Glomerular visceral epithelial cell (primary cell): Measurements from ENCODE around the gene CAND2.

ENCODE experiments used
- DNase-seq: peaks from one replicate; pipeline ENCODE4 v3.0.0-alpha.2; 2016; ENCODE audit errors: extremely low spot score

Gene CAND2

DNA sequence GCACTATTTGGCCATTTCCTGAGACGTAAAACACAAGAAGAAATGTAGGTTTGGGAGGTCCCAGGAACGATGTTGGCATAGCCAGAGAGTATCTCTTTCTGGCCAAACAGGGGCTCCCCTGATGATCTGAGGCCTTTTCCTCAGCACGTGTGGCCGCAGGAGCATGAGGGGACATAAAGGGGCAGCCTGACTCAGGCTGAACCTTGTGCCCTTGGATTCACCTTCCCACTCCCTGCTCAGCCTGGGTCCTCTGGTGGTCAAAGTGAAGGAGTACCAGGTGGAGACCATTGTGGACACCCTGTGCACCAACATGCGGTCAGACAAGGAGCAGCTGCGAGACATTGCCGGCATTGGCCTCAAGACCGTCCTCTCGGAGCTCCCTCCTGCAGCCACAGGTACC lies 10.6 kb downstream of the CAND2 start:
- DNase-seq: no peak

GRCh38 chr3:12807601-12808359 lies 11.3 kb downstream of the CAND2 start:
- no peak for DNase-seq

DNA sequence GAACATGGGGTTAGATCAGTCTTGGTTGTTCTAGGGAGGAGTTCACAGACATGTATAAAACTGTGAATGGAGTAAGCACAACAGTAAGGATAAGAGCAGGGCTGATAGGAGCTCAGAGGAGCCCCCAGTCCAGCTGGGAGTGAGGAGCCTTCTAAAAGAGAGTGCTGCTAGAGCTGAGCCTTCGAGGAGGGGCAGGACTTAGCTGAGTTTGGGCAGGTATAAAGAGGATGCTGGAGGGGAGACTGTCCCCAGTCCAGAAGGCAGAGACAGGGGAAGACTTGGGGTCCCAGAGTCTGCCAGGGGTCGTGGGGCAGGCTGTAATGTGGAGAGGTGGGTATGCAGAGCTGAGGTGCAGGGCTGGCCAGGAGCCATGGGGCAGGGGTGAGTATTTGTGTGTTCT lies 12.1 kb downstream of the CAND2 start:
- no peak for DNase-seq

DNA sequence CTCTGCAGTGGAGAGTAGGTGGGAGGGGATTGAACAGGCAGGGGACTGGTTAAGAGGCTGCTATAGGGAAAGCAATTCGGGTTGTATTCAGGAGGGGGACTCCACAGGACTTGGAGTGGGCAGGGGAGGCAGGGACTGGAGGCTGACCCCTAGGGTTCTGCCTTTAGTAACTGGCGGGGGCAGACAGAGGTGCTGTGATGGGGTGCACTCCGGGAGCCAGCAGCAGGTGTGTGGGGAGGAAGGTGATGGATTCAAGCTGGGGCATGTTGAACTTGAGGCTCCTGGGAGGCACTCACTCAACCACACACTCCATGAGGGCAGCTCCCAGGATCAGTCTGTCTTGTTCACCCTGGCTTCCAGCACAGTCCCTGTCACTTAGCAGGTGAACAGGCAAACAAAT lies 12.5 kb downstream of the CAND2 start:
- DNase-seq: no peak

DNA sequence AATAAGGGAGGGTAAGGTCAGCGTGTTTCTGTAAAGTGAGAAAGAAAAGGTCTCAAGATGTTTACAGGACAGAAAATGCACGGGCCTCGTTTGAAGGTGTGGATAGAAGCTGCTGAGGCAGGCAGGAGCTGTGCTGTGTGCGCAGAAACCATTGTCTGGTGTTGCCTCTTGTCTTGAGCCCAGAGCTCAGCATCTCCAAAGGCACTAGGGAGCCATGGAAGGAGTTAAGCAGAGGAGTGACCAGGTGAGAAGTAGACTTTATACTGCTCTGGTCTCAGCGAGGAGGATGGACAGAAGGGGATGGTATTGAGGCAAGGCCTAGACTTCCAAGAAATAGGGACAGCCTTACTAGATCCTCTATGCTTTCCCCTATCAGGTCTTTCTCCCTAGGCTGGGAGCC lies 13.0 kb downstream of the CAND2 start:
- DNase-seq: no peak

GRCh38 chr3:12810013-12810780 lies 13.7 kb downstream of the CAND2 start:
- peak; percentile 90 for DNase-seq

DNA sequence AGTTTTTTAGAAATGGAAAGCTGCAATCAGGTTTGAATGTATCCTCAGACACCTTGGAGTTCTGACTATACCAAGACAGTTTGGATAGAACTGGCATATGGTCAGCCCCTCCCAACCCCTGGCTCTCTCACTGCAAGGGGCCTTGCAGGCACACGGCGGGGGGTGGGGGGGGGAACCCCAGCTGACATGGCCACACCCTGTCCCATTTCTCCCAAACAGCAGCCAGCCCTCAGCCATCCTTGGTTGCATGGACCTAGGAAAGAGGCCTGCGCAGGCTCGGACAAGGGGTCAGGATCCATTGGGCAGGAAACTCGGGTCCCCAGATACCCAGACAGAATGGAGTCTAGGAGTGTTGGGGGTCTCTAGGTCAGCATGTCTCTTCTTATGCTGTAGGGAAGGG lies 14.5 kb downstream of the CAND2 start:
- DNase-seq: no peak

- DNase-seq: no peak
Observed at GRCh38 chr3:12812812-12813211, 16.3 kb downstream of the CAND2 start.

DNA sequence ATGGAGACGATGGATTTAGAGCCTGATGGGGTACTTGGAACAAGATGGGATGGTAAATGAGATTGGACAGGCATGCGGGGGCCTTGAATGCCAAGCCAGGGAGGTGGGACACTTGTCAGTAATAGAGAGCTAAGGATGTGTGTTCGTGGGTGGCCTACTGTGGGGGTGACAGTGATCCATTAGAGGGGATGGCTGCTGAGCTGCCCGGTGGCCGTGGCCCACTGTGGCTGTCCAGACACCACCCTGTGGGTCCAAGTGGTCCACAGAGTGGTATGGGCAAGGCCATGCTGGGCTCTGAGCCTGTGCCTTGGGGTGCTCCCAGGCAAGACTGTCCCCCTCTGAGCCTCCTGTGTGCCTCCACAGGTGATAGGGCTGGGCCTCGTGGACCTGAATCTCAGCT lies 17.5 kb downstream of the CAND2 start:
- no peak for DNase-seq

- no peak for DNase-seq
Observed at GRCh38 chr3:12815078-12815477, 18.6 kb downstream of the CAND2 start.

GRCh38 chr3:12815719-12816118 lies 19.2 kb downstream of the CAND2 start:
- DNase-seq: no peak

DNA sequence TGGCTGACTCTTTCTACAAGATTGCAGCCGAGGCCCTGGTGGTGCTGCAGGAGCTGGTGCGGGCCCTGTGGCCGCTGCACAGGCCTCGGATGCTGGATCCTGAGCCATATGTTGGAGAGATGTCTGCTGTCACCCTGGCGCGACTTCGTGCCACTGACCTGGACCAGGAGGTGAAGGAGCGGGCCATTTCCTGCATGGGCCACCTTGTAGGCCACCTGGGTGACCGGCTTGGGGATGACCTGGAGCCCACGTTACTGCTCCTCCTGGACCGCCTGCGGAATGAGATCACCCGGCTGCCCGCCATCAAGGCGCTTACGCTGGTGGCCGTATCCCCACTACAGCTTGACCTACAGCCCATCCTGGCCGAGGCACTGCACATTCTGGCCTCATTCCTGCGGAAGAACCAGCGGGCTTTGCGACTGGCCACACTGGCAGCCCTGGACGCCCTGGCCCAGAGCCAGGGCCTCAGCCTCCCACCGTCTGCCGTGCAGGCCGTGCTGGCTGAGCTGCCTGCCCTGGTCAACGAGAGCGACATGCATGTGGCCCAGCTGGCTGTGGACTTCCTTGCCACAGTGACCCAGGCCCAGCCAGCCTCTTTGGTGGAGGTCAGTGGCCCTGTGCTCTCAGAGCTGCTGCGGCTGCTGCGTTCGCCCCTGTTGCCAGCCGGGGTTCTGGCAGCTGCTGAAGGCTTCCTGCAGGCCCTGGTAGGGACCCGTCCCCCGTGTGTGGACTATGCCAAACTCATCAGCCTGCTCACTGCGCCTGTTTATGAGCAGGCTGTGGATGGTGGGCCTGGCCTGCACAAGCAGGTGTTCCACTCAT lies 20.3 kb downstream of the CAND2 start:
- DNase-seq: no peak

DNA sequence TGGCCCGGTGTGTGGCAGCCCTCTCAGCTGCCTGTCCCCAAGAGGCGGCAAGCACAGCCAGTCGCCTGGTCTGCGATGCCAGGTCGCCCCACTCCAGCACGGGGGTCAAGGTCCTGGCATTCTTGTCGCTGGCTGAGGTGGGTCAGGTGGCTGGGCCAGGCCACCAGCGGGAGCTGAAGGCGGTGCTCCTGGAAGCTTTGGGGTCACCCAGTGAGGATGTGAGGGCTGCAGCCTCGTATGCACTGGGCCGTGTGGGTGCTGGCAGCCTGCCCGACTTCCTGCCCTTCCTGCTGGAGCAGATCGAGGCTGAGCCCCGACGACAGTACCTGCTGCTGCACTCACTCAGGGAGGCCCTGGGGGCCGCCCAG lies 20.8 kb downstream of the CAND2 start:
- DNase-seq: no peak

DNA sequence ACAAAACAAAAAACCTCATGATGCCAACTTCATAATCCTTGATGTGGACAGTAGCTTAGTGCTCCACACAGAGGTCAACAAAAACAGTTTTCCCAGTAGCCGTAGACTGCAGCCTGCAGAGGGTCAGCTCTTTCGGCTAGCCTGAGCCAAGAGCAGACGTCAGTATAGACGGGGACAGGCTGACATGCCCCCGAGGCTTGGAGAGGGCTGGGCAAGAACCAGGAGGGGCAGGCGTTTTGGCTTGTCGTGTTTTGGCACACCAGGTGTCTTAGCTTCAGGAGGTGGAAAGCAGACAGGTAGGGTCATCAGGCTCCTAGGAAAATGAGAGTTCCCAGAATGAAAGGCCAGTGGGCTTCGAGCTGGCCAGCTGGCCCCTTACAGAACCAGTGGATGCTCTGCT lies 21.8 kb downstream of the CAND2 start:
- no peak for DNase-seq

DNA sequence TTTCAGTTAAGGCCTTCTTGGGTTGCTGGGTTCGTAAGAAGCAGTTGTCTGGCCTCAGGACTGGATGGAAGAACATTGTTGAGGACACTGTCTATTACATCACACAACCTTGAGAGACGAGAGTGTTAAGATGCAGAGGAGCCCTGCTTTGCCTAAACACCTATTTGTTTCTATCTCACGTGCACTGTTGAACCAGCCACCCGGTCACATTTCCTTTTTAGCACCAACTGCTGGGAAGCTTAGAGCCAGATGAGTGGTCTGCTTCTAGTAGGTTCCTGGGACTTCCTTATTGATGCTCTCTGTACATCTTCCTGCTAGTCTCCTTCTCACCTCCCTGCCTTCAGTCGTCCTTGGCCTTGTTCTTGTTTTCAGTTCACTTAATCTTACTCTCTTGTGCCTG lies 22.3 kb downstream of the CAND2 start:
- DNase-seq: no peak

- DNase-seq: no peak
Observed at GRCh38 chr3:12822725-12823373, 26.4 kb downstream of the CAND2 start.

DNA sequence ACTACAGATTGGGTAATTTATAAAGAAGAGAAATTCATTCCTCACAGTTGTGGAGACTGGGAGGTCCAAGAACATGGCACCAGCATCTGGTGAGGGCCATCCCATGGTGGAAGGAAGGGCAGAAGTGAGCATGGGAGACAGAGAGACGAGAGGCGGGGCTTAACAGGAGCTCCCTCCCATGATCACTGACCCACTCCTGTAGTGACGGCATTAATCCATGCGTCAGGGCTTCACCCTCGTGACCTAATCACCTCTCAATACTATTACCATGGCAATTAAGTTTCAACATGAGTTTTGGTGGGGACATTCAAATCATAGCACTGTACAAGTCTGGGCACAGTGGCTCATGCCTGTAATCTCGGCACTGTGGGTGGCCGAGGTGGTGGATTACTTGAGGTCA lies 27.8 kb downstream of the CAND2 start:
- no peak for DNase-seq

DNA sequence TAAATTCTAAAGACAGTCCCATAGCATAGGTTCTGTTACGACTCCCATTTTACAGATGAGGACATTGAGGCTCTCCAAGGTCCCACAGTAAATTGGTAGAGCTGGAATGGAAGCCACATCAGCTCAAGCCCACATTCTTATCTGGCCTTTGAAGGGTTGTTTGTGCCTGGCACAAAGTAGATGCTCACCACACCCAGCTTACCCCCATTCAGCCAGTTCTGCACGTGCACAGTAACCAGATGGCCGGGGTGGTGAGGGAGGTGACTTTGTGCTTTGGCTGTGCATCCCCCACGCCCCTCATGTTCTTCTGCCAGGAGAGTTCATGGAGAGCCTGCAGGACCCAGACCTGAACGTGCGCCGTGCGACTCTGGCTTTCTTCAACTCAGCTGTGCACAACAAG lies 28.7 kb downstream of the CAND2 start:
- no peak for DNase-seq

GRCh38 chr3:12828751-12829150 lies 32.3 kb downstream of the CAND2 start:
- DNase-seq: no peak

DNA sequence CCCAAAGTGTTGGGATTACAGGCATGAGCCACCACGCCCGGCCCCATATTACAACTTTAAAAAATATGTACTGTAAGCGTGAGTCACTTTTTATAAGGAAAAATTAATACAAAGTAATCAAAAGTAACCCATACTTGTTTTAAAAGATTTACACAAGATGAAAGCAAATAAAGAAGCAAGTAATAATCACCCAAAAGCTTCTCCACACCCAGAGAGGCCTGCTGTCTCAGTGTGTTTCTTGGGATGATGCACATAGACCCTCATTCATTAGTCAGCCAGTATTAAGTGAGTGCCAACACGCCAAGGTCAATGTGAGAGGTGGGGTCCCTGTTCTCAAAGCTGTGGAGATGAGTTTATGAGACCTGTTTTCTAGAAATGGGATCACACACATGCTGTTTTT lies 32.9 kb downstream of the CAND2 start:
- DNase-seq: no peak

DNA sequence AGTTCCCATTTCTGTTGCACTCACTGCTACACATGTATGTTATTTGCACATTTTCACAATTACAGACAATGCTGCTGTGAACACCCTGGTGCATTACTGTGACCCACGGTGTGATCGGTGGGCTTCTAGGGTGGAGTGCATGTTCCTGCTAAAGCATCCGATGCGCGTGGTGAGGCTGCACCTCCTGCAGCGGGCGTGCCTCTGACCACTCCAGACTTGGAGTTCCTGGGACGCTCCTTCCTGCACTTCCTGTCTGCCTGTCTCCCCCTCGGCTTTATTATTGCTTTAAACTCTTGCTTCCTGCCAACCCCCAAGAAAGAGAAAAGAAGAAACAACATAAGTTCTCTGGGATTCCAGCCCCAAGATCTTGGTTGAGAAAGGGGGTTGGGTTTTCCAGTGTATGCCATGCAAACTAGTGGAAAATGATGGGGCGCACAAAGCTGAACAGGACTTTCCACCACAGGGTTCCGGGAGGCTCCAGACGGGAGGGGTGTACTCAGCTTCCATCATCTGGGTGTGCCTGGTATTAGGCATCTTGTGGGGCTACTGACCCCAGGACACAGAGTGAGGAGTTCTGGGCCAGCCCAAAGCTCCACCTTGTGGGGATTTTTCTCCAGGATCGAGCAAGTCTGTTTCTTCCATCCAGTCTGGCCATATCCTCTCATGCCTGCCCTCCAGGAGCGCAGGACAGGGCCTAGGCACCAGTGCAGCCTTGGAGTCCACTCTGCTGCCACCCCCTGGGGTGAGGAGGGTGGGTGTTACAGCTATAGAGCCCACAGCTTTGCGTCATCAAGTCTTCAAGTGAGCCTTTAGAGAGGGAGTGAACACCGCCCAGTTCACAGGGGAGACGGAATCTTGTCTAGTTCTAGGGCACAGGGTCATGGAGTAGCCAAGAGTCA lies 33.7 kb downstream of the CAND2 start:
- no peak for DNase-seq
